NCI-H526 (cell line): Measurements from ENCODE around the gene BRINP1.

Experiments
- DNase-seq, 2 experiments: peaks; one replicate each; lab custom pipeline; 2025; lab: John Stamatoyannopoulos, UW

The BRINP1 gene

GRCh38 chr9:119280740-119281485 is 88.3 kb downstream of the BRINP1 start:
- DNase-seq = no peak

GRCh38 chr9:119278171-119278570 is 91.1 kb downstream of the BRINP1 start:
- no peak for DNase-seq

DNA sequence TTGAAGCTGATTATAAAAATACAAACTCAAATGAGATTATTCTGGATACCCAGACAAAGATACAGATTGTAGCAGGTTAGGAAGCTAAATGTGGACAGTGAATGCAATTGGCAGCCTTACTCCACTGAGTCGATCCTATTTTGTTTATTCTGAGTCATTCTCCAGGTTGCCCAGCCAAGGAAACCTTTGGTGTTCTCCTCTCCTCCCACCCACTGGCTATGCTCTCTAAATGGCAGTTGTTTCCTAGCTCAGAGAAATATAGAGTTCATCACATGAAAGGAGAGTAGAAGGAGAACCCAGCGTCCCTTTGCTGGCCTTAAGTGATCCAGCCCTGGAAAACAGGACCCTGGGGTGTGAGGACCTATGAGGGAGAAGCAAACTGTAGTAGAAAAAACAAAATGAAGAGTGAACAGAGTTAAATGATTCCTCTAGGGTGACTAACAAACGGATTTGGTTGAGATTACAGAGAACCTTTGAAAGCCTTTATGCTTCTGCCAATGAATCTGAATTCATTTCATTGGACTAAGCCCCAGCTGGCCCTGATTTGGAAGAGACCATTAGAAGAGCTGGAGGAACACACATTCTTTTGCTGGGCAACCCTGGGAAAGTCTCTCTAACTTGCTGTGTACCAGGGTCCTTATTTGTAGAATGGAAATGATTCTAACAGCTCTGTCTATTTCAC is 95.1 kb downstream of the BRINP1 start:
- DNase-seq = no peak

- no peak for DNase-seq
Observed at GRCh38 chr9:119273325-119273904, 95.8 kb downstream of the BRINP1 start.

DNA sequence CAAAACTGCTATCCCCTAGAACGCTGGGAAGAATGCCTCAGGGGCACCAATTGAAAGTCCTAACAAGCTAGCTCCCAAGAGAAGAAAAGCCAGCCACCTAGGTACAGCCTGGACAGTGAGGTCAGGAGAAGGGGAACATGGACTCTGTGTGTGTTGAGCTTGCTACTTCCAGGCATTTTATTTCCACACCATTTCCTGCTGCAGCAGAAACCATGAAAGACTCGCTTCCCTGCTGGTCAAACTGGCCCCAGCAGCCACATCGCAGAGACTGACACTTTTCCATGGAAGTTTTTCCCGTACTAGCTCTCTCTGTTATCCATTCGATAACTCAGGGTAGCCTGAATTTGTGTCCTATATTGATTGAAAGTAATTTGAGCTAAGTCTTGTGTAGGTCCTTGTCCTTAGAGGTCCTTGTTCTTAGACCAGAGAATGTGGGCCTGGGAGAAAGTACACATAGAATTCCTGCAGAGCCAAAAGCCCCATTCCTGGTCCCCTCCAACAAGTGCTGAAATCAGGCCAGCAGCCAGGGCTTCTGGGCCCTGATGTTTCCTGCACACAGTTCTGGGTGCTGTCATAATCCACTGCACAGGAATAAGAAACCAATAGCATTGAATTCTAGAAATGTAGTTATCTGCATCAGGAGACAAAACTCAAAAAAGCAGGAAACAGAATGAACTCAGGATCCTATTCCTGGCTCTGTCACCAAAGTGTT is 96.6 kb downstream of the BRINP1 start:
- no peak for DNase-seq

DNA sequence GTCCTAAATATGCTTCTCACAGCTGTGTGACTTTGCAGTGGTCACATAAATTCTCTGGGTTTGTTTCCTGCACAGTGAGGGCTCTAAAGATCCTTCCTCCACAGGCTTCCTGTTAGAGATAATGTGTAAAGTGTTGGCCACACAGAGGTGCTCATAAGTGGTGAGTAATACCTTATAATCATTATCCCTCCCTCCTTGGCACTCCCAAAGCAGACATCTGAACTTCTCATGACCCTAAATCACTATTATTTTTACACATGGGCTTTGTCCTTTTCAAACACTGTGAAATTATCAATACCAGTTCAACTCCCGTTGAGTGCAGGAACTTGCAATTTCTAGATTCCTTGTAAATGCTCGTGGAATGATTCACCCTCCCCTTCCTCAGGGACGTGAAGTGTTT is 100.2 kb downstream of the BRINP1 start:
- no peak for DNase-seq

GRCh38 chr9:119264165-119264564 is 105.1 kb downstream of the BRINP1 start:
- no peak for DNase-seq

DNA sequence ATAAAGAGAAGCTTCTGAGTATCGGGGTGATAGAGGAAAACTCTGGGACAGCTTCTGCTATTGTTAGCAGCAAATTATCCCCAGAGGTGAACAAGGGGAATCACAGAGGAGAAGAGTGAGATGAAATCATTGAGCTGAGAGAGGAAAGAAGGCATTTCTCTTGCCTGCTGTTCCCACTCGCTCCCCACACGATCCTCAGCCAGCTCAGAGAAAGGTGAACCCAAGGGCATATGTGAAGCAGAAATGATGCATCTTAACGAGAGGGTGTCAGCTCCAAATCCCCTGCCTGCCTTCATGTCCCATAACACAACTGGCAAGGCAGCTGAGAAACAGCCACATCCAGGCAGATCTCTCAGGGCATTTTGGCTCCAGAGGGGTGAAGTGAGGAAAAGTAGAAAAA is 111.6 kb downstream of the BRINP1 start:
- DNase-seq = no peak

- DNase-seq = no peak
Observed at GRCh38 chr9:119255116-119255515, 114.1 kb downstream of the BRINP1 start.

GRCh38 chr9:119252671-119253299 is 116.5 kb downstream of the BRINP1 start:
- DNase-seq = no peak

DNA sequence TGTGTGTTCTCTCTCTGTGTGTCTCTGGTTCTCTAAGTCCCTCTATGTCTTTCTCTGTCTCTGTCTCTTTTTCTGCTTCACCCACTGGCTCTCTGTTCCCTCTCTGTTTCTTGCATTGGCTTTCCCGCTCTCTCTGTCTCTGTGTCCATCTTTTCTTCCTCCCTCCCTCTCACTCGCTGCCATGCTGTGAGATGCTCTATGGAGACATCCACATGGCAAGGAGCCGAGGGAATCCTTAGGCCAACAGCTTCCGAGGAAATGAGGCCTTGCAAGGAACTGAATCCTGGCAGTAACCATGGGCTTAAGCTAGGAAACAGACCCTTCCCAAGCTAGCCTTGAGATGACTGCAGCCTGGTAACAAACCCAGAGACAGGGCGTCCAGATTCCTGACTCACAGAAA is 117.3 kb downstream of the BRINP1 start:
- DNase-seq = no peak

DNA sequence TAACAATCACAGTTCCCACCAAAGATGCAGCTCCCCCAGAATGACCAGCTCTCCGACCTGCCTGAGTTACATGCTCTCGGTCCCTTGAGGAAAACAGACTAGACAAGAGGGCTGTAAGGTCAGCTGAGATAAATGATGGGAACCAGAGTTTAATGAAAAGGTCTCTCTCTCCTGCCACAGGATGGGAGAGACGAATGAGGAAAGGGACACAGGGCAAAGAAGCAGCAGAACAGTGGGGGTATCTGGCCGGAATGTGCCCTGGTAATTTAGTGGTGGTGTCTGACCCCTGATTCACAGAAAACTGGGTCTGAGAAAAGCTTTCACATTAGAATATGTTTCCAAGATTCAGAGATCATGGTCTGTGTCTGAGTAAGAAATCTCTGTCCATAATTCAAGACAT is 118.5 kb downstream of the BRINP1 start:
- DNase-seq = no peak

- no peak for DNase-seq
Observed at GRCh38 chr9:119240546-119240945, 128.7 kb downstream of the BRINP1 start.

DNA sequence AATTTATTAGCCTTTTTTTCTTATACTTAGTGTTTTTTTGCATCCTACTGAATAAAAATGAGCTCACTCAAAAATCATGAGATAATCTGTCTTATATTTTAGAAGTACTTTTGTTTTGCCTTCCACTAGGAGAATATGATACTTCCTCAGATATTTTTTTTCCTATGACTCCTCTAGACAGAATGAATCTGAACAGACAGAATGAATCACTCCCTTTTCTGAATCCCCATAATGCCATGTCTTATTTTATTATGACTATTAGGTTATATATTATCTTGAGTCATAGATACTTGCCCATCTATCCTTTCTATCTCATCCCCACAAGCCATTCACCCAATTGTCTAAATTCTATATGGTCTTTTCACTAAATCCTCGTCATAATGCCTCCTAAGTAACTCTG is 134.6 kb downstream of the BRINP1 start:
- DNase-seq = no peak

DNA sequence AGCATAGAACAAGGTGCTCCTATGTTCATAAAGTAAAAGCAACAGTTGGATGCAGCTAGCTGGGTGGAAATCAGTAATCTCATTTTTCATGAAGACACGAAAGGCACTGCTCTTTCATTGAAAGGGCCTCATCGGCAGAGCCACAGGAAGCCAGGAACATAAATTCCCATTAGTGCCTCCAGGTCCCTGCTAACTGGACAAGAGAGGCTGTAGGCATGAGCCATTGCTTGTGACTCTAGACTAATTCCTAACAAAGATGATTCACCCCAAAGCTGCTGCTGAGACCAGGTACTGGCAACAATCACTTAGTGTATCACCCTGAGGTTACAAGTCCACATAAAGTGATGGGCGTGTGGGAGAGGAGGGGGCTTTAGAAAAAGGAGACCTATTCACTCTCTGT is 141.8 kb downstream of the BRINP1 start:
- DNase-seq = no peak

GRCh38 chr9:119224431-119224830 is 144.8 kb downstream of the BRINP1 start:
- no peak for DNase-seq

- no peak for DNase-seq
Observed at GRCh38 chr9:119221276-119221675, 148.0 kb downstream of the BRINP1 start.

- no peak for DNase-seq
Observed at GRCh38 chr9:119218293-119218692, 150.9 kb downstream of the BRINP1 start.

DNA sequence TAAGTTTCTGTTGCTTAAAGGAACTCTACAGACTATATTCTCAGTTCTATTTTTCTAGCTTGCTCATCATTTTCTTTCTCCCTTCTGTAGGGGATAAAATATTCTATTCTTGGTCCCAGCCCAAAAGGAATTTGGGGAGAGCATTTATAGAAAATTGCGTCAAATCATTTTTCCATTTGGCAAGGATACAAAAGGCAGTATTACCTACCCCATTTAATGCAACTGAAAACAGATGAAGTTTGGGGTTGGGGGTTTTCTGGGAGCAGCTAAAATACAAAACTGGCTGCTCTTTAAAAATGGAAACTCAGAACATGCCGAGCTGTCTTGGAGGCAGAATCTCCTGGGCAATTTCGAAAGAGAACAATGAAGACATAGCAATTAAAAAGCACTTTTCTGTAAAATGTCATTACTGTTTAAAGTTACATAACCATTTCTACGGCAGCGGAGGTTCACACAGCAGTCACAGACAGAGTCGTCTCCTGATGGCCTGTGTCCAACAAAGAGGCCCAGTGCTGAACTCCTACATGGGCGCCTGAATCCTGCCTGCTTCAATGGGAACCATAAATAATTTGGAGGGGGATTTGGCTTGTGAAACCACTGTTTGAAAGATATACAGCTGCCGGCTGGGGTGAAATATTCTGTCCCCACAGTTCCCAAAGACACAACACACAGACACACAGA is 152.4 kb downstream of the BRINP1 start:
- DNase-seq = no peak

DNA sequence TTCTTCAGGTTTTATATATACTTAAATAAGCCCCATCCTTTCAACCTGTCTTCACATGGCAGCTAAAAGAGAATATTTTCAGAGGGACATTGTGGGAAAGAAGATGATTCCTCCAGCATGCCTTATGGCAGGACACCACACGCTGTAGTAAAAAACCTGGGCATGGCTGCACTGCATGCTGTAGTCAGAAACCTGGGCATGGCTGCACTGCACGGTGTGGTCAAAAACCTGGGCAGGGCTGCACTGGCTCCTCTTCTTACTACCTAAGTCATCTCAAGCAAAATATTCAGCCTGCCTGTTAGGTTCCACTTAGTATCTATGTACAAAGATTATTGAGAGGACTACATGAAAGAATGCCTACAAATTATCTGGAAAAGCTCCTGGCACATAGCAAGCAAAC is 153.6 kb downstream of the BRINP1 start:
- no peak for DNase-seq

DNA sequence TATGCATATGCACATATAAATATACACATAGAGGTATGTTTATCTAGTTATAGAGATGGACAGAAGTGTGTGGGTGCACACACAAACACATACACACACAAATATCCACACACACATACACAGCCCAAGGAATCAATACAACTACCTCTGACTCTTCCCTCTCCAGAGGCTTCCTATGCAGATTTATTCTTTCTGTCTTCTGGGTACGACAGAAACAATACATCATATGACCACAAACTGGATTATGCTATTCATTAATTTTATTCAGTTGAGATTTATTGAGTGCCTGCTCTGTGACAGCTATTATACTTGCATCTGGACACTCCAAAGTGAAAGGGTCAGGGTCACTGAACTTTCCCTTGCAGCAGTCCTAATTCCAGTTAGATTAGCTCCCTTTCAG is 155.8 kb downstream of the BRINP1 start:
- DNase-seq = no peak
